KMS-11 (cell line): ENCODE measurements around the gene SETD5.

ENCODE experiments used
- H2AFZ ChIP-seq: fragments of 200-600 bp; sonication (generic); 2 replicates; pipeline ENCODE4 v1.6.1; 2016; ENCODE audit warnings: antibody characterized with exemption, mixed run types, low read depth
- H3K27ac ChIP-seq: fragments of 200-600 bp; sonication (generic); 2 replicates; pipeline ENCODE4 v1.6.1; 2016; ENCODE audit warnings: mild to moderate bottlenecking, mixed run types
- H3K27me3 ChIP-seq: fragments of 200-600 bp; sonication (generic); 2 replicates; pipeline ENCODE4 v1.6.1; 2017; ENCODE audit warnings: mild to moderate bottlenecking, low read depth, mixed run types, moderate library complexity; ENCODE audit not compliant: insufficient read depth
- H3K36me3 ChIP-seq: fragments of 200-600 bp; sonication (generic); 2 replicates; pipeline ENCODE4 v1.6.1; 2017; ENCODE audit warnings: mild to moderate bottlenecking, mixed run types; ENCODE audit not compliant: insufficient read depth
- H3K4me1 ChIP-seq: fragments of 200-600 bp; sonication (generic); 2 replicates; pipeline ENCODE4 v1.6.1; 2016; ENCODE audit warnings: mild to moderate bottlenecking, low read depth, mixed run types; ENCODE audit not compliant: poor library complexity, severe bottlenecking
- H3K4me2 ChIP-seq: fragments of 200-600 bp; sonication (generic); 2 replicates; pipeline ENCODE4 v1.7.0; 2016; ENCODE audit warnings: mild to moderate bottlenecking, mixed run types
- H3K4me3 ChIP-seq: fragments of 200-600 bp; sonication (generic); IDR thresholded peaks from 2 replicates; pipeline ENCODE4 v1.6.1; 2017; ENCODE audit warnings: low read depth, low read length, mixed read lengths; ENCODE audit not compliant: insufficient read depth
- H3K79me2 ChIP-seq: fragments of 200-600 bp; sonication (generic); 2 replicates; pipeline ENCODE4 v1.6.1; 2016; ENCODE audit warnings: low read depth, mixed run types; ENCODE audit not compliant: insufficient read depth
- H3K9ac ChIP-seq: fragments of 200-600 bp; sonication (generic); 2 replicates; pipeline ENCODE4 v1.6.1; 2016; ENCODE audit warnings: mild to moderate bottlenecking, mixed run types
- H4K20me1 ChIP-seq: fragments of 200-600 bp; sonication (generic); 2 replicates; pipeline ENCODE4 v1.6.1; 2016; ENCODE audit warnings: mild to moderate bottlenecking, mixed run types; ENCODE audit not compliant: insufficient read depth
- TF ChIP-seq, protein P1 (sequence below): fragments of 200-600 bp; sonication (generic); conservative IDR thresholded peaks from 2 replicates; pipeline ENCODE4 v1.6.1; 2017; ENCODE audit warnings: low read depth, mild to moderate bottlenecking, antibody characterized with exemption, low read length, moderate library complexity, mixed read lengths

The SETD5 gene

GRCh38 chr3:9392041-9392440 is 5.4 kb upstream of the SETD5 start:
- Histone ChIP-seq H3K36me3 (peaks cover 9% of the 10 kb centered on the region; the same call in 1 of the 2 replicates), H3K9ac (no peak overlapping the region), H3K4me1 (peaks cover 38% of the 10 kb centered on the region), H2AFZ (no peak overlapping the region), H4K20me1 (peaks cover 6% of the 10 kb centered on the region; the same call in 1 of the 2 replicates), H3K27ac (no peak overlapping the region), H3K27me3 (no peaks in the 10 kb centered on the region), H3K79me2 (peaks cover 75% of the 10 kb centered on the region), H3K4me2 (no peak overlapping the region), H3K4me3 (no peak overlapping the region)
- TF ChIP-seq, protein P1, sequence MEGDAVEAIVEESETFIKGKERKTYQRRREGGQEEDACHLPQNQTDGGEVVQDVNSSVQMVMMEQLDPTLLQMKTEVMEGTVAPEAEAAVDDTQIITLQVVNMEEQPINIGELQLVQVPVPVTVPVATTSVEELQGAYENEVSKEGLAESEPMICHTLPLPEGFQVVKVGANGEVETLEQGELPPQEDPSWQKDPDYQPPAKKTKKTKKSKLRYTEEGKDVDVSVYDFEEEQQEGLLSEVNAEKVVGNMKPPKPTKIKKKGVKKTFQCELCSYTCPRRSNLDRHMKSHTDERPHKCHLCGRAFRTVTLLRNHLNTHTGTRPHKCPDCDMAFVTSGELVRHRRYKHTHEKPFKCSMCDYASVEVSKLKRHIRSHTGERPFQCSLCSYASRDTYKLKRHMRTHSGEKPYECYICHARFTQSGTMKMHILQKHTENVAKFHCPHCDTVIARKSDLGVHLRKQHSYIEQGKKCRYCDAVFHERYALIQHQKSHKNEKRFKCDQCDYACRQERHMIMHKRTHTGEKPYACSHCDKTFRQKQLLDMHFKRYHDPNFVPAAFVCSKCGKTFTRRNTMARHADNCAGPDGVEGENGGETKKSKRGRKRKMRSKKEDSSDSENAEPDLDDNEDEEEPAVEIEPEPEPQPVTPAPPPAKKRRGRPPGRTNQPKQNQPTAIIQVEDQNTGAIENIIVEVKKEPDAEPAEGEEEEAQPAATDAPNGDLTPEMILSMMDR, result no peak

GRCh38 chr3:9395570-9396300 is 1.7 kb upstream of the SETD5 start:
- H3K27ac ChIP-seq, result peak overlapping the region; percentile 79
- 0 out of 2 replicates have a peak, but pooled peaks cover 4% of the 10 kb centered on the region for H3K36me3 ChIP-seq
- H3K79me2 ChIP-seq, result peaks cover 84% of the 10 kb centered on the region
- no peak overlapping the region for H2AFZ ChIP-seq
- TF ChIP-seq, protein P1, result no peak
- peak overlapping the region; percentile 91 for H3K4me2 ChIP-seq
- no peaks in the 10 kb centered on the region for H3K27me3 ChIP-seq
- H3K4me1 ChIP-seq, result peaks cover 48% of the 10 kb centered on the region
- H3K4me3 ChIP-seq, result peak overlapping the region; percentile 42
- peak overlapping the region; percentile 73; the same call in 1 of the 2 replicates for H3K9ac ChIP-seq
- peaks cover 13% of the 10 kb centered on the region for H4K20me1 ChIP-seq

DNA sequence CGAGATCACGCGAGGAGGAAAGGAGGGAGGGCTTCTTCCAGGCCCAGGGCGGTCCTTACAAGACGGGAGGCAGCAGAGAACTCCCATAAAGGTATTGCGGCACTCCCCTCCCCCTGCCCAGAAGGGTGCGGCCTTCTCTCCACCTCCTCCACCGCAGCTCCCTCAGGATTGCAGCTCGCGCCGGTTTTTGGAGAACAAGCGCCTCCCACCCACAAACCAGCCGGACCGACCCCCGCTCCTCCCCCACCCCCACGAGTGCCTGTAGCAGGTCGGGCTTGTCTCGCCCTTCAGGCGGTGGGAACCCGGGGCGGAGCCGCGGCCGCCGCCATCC is 1.1 kb upstream of the SETD5 start:
- peak overlapping the region; percentile 79 for H3K27ac ChIP-seq
- H3K4me3 ChIP-seq, result peak overlapping the region; percentile 42
- peaks cover 53% of the 10 kb centered on the region for H3K4me1 ChIP-seq
- TF ChIP-seq, protein P1, result no peak
- H4K20me1 ChIP-seq, result peaks cover 18% of the 10 kb centered on the region
- peak overlapping the region; percentile 73; the same call in 1 of the 2 replicates for H3K9ac ChIP-seq
- H3K79me2 ChIP-seq, result peaks cover 84% of the 10 kb centered on the region
- H3K27me3 ChIP-seq, result no peaks in the 10 kb centered on the region
- H2AFZ ChIP-seq, result no peak overlapping the region
- 0 out of 2 replicates have a peak, but pooled peaks cover 4% of the 10 kb centered on the region for H3K36me3 ChIP-seq
- peak overlapping the region; percentile 91 for H3K4me2 ChIP-seq

DNA sequence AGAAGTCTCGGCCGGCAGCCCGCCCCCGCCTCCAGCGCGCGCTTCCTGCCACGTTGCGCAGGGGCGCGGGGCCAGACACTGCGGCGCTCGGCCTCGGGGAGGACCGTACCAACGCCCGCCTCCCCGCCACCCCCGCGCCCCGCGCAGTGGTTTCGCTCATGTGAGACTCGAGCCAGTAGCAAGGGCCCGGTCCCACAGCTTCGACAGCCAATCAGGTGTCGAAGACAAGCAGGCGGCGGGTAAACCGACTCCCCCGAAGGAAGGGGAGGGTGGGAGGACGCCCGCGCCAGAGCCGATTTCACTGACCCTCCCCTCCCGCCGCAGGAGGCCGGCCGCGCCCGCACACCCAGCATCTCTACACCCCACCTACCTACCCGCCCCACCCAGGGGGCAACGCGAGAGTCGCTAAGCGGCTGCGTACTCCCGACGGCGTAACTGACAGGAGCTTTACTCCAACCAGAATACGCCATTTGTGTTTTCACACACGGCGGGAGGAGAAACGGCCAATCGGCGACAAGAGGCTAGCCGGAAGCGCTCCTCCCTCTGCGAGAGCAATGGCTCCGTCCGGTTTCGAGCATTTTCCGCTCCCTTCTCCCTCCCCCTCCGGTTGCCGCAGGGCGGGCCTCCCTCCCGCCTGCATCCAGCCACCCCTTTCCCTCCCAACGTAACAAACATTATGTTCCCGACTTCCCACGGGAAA is 633 bp upstream of the SETD5 start:
- Histone ChIP-seq H4K20me1 (peaks cover 23% of the 10 kb centered on the region), H3K79me2 (peaks cover 84% of the 10 kb centered on the region), H3K27ac (peak overlapping the region; percentile 79), H3K27me3 (no peaks in the 10 kb centered on the region), H3K4me2 (no peak overlapping the region), H3K4me3 (no peak overlapping the region), H3K4me1 (peaks cover 59% of the 10 kb centered on the region), H2AFZ (no peak overlapping the region), H3K9ac (peak overlapping the region; percentile 73; the same call in 1 of the 2 replicates), H3K36me3 (0 out of 2 replicates have a peak, but pooled peaks cover 4% of the 10 kb centered on the region)
- TF ChIP-seq, protein P1, result no peak
